MM.1S (cell line): ENCODE data around the gene LNX1.

ENCODE experiments used
- CTCF ChIP-seq: fragments of 300-600 bp; sonication (generic); IDR thresholded peaks from 2 replicates; pipeline ENCODE4 v1.5.1; 2016; ENCODE audit warnings: antibody characterized with exemption, low read length, mixed read lengths
- EZH2 ChIP-seq: fragments of 300-600 bp; sonication (generic); optimal IDR thresholded peaks from 2 replicates; pipeline ENCODE3; 2017; ENCODE audit warnings: low read depth, mild to moderate bottlenecking, antibody characterized with exemption, low read length, mixed read lengths
- EZH2phosphoT487 ChIP-seq: fragments of 300-600 bp; sonication (generic); IDR thresholded peaks from 2 replicates; pipeline ENCODE4 v1.6.1; 2018; ENCODE audit warnings: antibody characterized with exemption, low read length

- TF ChIP-seq CTCF (no peak), EZH2 (no peak), EZH2phosphoT487 (no peak)
Observed at GRCh38 chr4:53596901-53597300, 5.6 kb upstream of the LNX1 start.
